K562 (cell line): ENCODE data around the gene FAM20C. TPM values are rescaled to one million over a fixed set of nuclear protein-coding genes. Genes with fewer than 3 reads are reported as not detected.

Experiments
- ATAC-seq: fragments of 200-7000 bp; cut with Tn5 transposase; 3 replicates; pipeline ENCODE4 v1.9.1; 2020; ENCODE audit warnings: moderate library complexity
- BruUV-seq: library from RNA; stranded (reverse); fragments of 400-500 nt; replicated peaks from 2 replicates; lab custom pipeline; 2021; lab: Mats Ljungman, UMichigan
- CTCF ChIA-PET: fragments of 300-600 bp; formaldehyde crosslinking; extraction: SDS; loops from one replicate; lab custom pipeline; 2021; ENCODE audit warnings: low intra/inter-chr PET ratio; lab: Yijun Ruan, JAX
- POLR2A ChIA-PET: fragments of 300-600, 350-650 bp; sonication (Branson Sonifier 250); formaldehyde crosslinking; extraction: SDS; loops from one replicate; lab custom pipeline; 2021; ENCODE audit warnings: antibody characterized with exemption, inconsistent platforms; lab: Yijun Ruan, JAX
- DNase-seq, 4 experiments: peaks; one replicate each; pipeline versions ENCODE4 v3.0.0 to v3.0.0-alpha.2; 2011 to 2018; ENCODE audit warnings: low spot score in 3 of 4, mixed read lengths in 3 of 4; ENCODE audit errors: extremely low read depth in 1 of 4
- FAIRE-seq: peaks from 2 replicates; lab custom pipeline; 2011; peaks lifted over from hg19 to GRCh38; lab: Jason Lieb, UNC
- H2AFZ ChIP-seq: 2 replicates; pipeline ENCODE4 v1.6.0; 2011; ENCODE audit warnings: low read depth, low read length, control low read depth, inconsistent platforms
- H3K27ac ChIP-seq: fragments of 200-600 bp; 3 replicates; pipeline ENCODE4 v1.8.0; 2011; ENCODE audit warnings: low read depth, mild to moderate bottlenecking, control low read depth, inconsistent platforms, low read length, moderate library complexity, mixed read lengths; ENCODE audit errors: extremely low read depth
- H3K27me3 ChIP-seq, 2 experiments: fragments of 300-600 bp in 1 of 2; 2 replicates in 1 of 2; 3 replicates in 1 of 2; pipeline versions ENCODE4 v1.6.0 to v1.8.0; 2011; ENCODE audit warnings: inconsistent platforms in 2 of 2, low read length in 2 of 2, mild to moderate bottlenecking in 1 of 2, mixed read lengths in 1 of 2, moderate library complexity in 1 of 2; ENCODE audit not compliant: control insufficient read depth in 2 of 2, insufficient read depth in 2 of 2
- H3K36me3 ChIP-seq: fragments of 300-600 bp; 3 replicates; pipeline ENCODE4 v1.8.0; 2011; ENCODE audit warnings: mild to moderate bottlenecking, low read length, inconsistent platforms; ENCODE audit not compliant: control insufficient read depth, insufficient read depth
- H3K4me1 ChIP-seq, 2 experiments: fragments of 200-600 bp in 1 of 2; replicated peaks in 1 of 2; 2 replicates in 1 of 2; 3 replicates in 1 of 2; pipeline versions ENCODE4 v1.5.1 to v1.8.0; 2011; ENCODE audit warnings: inconsistent platforms in 2 of 2, low read length in 2 of 2, mild to moderate bottlenecking in 1 of 2, mixed read lengths in 1 of 2, moderate library complexity in 1 of 2; ENCODE audit not compliant: control insufficient read depth in 2 of 2, insufficient read depth in 2 of 2
- H3K4me2 ChIP-seq: 2 replicates; pipeline ENCODE4 v1.6.1; 2011; ENCODE audit warnings: low read length, control low read depth, inconsistent platforms, mixed read lengths; ENCODE audit not compliant: insufficient read depth
- H3K4me3 ChIP-seq: fragments of 200-600 bp; sonication (generic), shearing (Covaris generic); 2 replicates; pipeline ENCODE4 v1.5.1; 2016; ENCODE audit warnings: control low read depth, inconsistent platforms
- H3K79me2 ChIP-seq: fragments of 200-600 bp; 3 replicates; pipeline ENCODE4 v1.8.0; 2011; ENCODE audit warnings: low read length, inconsistent platforms; ENCODE audit not compliant: control insufficient read depth, insufficient read depth
- H3K9ac ChIP-seq, 2 experiments: 2 replicates each; pipeline versions ENCODE4 v1.6.0 to v1.6.1; 2011; ENCODE audit warnings: low read depth in 2 of 2, low read length in 2 of 2, control low read depth in 1 of 2, inconsistent platforms in 1 of 2, mild to moderate bottlenecking in 1 of 2, mixed read lengths in 1 of 2; ENCODE audit not compliant: insufficient read depth in 1 of 2
- H3K9me1 ChIP-seq: one replicate; pipeline ENCODE4 v1.6.0; 2011; ENCODE audit warnings: inconsistent platforms, mild to moderate bottlenecking, low read length, moderate library complexity; ENCODE audit not compliant: control insufficient read depth, insufficient read depth
- H3K9me3 ChIP-seq: replicated peaks from 2 replicates; pipeline ENCODE4 v1.5.1; 2011; ENCODE audit warnings: low read depth, low read length, inconsistent platforms; ENCODE audit not compliant: control insufficient read depth, insufficient read depth
- H4K20me1 ChIP-seq: replicated peaks from 2 replicates; pipeline ENCODE4 v1.6.1; 2011; ENCODE audit warnings: low read length, inconsistent platforms, mixed read lengths; ENCODE audit not compliant: control insufficient read depth, insufficient read depth
- EP300 ChIP-seq: IDR thresholded peaks from 2 replicates; pipeline ENCODE4 v1.6.1; 2012; ENCODE audit warnings: low read length, improper control_type of control experiment
- ERF ChIP-seq: fragments of 450-650 bp; formaldehyde crosslinking; IDR thresholded peaks from 2 replicates; pipeline ENCODE4 v1.4.0; 2020; ENCODE audit warnings: mild to moderate bottlenecking, mixed read lengths
- HDAC2 ChIP-seq: fragments of 450-650 bp; IDR thresholded peaks from 2 replicates; pipeline ENCODE4 v1.6.1; 2016; ENCODE audit warnings: mild to moderate bottlenecking
- NR2F6 ChIP-seq: fragments of 450-650 bp; formaldehyde crosslinking; IDR thresholded peaks from 2 replicates; pipeline ENCODE4 v1.4.0; 2020; ENCODE audit warnings: mild to moderate bottlenecking
- RBBP5 ChIP-seq: fragments of 200-600 bp; sonication (generic); IDR thresholded peaks from 2 replicates; pipeline ENCODE4 v1.6.1; 2012; ENCODE audit warnings: borderline replicate concordance, mild to moderate bottlenecking, low read length, control low read depth, inconsistent platforms; ENCODE audit not compliant: insufficient read depth, poor library complexity, severe bottlenecking
- WGBS: fragments of 100-300 bp; shearing (Covaris generic); methylation state at CpG from one replicate; pipeline ENCODE4 v1.1.6; 2016; ENCODE audit warnings: low coverage, mixed read lengths; ENCODE audit not compliant: insufficient coverage; ENCODE audit errors: missing lambda C conversion rate; 5-methylcytosine and 5-hydroxymethylcytosine counted together
- in situ Hi-C: fragments of 300-500 bp; cut with MboI; formaldehyde crosslinking; loops from 4 replicates; pipeline ENCODE4 v1.15.0; 2018; ENCODE audit warnings: inconsistent platforms, mixed read lengths
- intact Hi-C: fragments of 100-400 bp; cut with micrococcal nuclease; formaldehyde crosslinking; loops from 2 replicates; pipeline ENCODE4 v1.14.2; 2022
- polyA plus RNA-seq, 8 experiments: library from polyadenylated mRNA; depleted of rRNA in 4 of 8; stranded (reverse) in 5 of 8; unstranded in 3 of 8; fragments of >200 nt; fragmentation: Nextera tagmentation in 2 of 8; fragmentation: Illumina TruSeq in 1 of 8; extraction: Ambion mirVana in 2 of 8; extraction: Trizol in 1 of 8; gene quantifications; 2 replicates each; pipeline versions ENCODE4 v1.2.1 to v1.2.3, GENCODE V29; 2011 to 2014; ENCODE audit warnings: inconsistent platforms in 1 of 8, missing spikeins in 1 of 8
- total RNA-seq, 7 experiments: library from RNA; depleted of rRNA in 6 of 7; stranded (reverse); fragments of >200 nt in 6 of 7; fragmentation: Illumina TruSeq in 2 of 7; extraction: Trizol in 2 of 7; gene quantifications; 2 replicates each; pipeline versions ENCODE4 v1.2.1 to v1.2.3, GENCODE V29; 2011 to 2021; ENCODE audit warnings: low replicate concordance in 1 of 7
- TF ChIP-seq, protein P1 (sequence below): fragments of 250-450 bp; sonication (Bioruptor Pico); IDR thresholded peaks from 2 replicates; pipeline ENCODE4 v1.4.0; 2020; ENCODE audit warnings: borderline replicate concordance
- TF ChIP-seq, protein P2 (sequence below): fragments of 450-650 bp; IDR thresholded peaks from 2 replicates; pipeline ENCODE4 v1.6.1; 2017; ENCODE audit warnings: mild to moderate bottlenecking, moderate library complexity
- TF ChIP-seq, protein P3 (sequence below): sonication (generic); formaldehyde crosslinking; IDR thresholded peaks from 2 replicates; pipeline ENCODE4 v1.8.1; 2022; ENCODE audit warnings: missing genetic modification reagents

Gene FAM20C
- total and polyA plus RNA-seq, 9 of the 15 experiments (the other 6 are each of a cell fraction or from before 2014, with no cell fraction given): 0.09 TPM; not detected in 8

DNA sequence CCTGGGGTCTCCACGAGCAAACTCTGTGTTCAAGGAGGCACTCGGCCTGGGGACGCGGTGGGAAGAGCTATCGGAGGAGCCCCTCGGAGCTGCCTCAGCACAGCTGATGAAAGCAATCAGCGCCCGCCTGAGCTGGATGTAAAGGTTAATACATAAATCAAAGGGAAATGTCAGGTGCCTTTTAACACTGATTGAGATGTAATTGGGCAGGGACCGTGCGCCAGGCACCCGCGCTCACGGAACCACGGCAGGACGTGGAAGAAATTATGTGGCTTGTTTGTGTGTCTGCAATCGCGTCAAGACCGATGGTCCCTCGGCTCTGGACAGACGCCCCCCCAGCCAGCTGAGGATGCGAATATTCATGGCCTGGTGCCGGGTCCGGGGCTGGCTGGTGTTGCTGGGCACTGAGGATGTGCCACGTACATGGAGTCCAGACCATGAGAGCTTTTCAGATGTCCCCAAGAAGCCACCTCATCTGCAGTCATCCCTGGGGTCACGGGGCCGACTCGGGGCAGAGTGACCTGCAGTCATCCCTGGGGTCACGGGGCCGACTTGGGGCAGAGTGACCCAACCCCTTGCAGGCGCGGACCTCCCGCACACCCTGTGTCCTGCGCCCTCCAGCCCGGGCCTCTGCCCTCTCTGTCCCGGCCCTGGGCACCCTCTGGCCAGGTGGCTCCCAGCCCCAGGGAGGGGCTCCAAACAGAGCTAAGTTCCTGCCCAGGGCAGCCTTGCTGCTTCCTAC, 113.2 kb downstream of the FAM20C start:
- POLR2A ChIA-PET: interaction anchor here (1.4 kb wide), 1 partner anchor 11 kb away, joined by 3 read pairs; no protein-coding TSS in a partner anchor
- DNase-seq (no peak), ATAC-seq (no peak), FAIRE-seq (no peak)
- Histone ChIP-seq H3K79me2 (no peaks in the 10 kb centered on the region), H3K9ac (no peak overlapping the region), H3K9me1 (peaks cover 4% of the 10 kb centered on the region), H4K20me1 (peaks cover 5% of the 10 kb centered on the region; the same call in 1 of the 2 replicates), H3K36me3 (no peaks in the 10 kb centered on the region), H3K27me3 (peaks cover 11 to 66% of the 10 kb centered on the region in 2 experiments), H3K4me3 (no peak overlapping the region), H2AFZ (no peak overlapping the region), H3K9me3 (peaks cover 3% of the 10 kb centered on the region; the same call in 1 of the 2 replicates), H3K4me2 (no peak overlapping the region), H3K4me1 (no peaks in the 10 kb centered on the region), H3K27ac (no peak overlapping the region)
- 13% methylated on average over 35 of the region's 35 CpGs for WGBS
- CTCF ChIA-PET: no interaction called here
- in situ Hi-C loops: no loop called here
- intact Hi-C loops: no loop called here
- no TSS peak for BruUV-seq
- TF ChIP-seq, protein P1, sequence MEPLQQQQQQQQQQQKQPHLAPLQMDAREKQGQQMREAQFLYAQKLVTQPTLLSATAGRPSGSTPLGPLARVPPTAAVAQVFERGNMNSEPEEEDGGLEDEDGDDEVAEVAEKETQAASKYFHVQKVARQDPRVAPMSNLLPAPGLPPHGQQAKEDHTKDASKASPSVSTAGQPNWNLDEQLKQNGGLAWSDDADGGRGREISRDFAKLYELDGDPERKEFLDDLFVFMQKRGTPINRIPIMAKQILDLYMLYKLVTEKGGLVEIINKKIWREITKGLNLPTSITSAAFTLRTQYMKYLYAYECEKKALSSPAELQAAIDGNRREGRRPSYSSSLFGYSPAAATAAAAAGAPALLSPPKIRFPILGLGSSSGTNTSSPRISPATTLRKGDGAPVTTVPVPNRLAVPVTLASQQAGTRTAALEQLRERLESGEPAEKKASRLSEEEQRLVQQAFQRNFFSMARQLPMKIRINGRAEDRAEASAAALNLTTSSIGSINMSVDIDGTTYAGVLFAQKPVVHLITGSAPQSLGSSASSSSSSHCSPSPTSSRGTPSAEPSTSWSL: no peak
- TF ChIP-seq, protein P2, sequence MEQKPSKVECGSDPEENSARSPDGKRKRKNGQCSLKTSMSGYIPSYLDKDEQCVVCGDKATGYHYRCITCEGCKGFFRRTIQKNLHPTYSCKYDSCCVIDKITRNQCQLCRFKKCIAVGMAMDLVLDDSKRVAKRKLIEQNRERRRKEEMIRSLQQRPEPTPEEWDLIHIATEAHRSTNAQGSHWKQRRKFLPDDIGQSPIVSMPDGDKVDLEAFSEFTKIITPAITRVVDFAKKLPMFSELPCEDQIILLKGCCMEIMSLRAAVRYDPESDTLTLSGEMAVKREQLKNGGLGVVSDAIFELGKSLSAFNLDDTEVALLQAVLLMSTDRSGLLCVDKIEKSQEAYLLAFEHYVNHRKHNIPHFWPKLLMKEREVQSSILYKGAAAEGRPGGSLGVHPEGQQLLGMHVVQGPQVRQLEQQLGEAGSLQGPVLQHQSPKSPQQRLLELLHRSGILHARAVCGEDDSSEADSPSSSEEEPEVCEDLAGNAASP: no peak
- TF ChIP-seq HDAC2: no peak
- TF ChIP-seq, protein P3, sequence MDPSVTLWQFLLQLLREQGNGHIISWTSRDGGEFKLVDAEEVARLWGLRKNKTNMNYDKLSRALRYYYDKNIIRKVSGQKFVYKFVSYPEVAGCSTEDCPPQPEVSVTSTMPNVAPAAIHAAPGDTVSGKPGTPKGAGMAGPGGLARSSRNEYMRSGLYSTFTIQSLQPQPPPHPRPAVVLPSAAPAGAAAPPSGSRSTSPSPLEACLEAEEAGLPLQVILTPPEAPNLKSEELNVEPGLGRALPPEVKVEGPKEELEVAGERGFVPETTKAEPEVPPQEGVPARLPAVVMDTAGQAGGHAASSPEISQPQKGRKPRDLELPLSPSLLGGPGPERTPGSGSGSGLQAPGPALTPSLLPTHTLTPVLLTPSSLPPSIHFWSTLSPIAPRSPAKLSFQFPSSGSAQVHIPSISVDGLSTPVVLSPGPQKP (CRISPR knock-in tag): no peak
- TF ChIP-seq NR2F6 (CRISPR knock-in tag): no peak
- no peak for TF ChIP-seq RBBP5
- no peak for TF ChIP-seq EP300
- TF ChIP-seq ERF (CRISPR knock-in tag): no peak
